ENCODE data around the gene CXCL16. TPM values are rescaled to one million over a fixed set of nuclear protein-coding genes. Genes with fewer than 3 reads are reported as not detected.

The CXCL16 gene, protein sequence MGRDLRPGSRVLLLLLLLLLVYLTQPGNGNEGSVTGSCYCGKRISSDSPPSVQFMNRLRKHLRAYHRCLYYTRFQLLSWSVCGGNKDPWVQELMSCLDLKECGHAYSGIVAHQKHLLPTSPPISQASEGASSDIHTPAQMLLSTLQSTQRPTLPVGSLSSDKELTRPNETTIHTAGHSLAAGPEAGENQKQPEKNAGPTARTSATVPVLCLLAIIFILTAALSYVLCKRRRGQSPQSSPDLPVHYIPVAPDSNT
- 0.58 and 2.0 TPM in 2 replicates for total RNA-seq

DNA sequence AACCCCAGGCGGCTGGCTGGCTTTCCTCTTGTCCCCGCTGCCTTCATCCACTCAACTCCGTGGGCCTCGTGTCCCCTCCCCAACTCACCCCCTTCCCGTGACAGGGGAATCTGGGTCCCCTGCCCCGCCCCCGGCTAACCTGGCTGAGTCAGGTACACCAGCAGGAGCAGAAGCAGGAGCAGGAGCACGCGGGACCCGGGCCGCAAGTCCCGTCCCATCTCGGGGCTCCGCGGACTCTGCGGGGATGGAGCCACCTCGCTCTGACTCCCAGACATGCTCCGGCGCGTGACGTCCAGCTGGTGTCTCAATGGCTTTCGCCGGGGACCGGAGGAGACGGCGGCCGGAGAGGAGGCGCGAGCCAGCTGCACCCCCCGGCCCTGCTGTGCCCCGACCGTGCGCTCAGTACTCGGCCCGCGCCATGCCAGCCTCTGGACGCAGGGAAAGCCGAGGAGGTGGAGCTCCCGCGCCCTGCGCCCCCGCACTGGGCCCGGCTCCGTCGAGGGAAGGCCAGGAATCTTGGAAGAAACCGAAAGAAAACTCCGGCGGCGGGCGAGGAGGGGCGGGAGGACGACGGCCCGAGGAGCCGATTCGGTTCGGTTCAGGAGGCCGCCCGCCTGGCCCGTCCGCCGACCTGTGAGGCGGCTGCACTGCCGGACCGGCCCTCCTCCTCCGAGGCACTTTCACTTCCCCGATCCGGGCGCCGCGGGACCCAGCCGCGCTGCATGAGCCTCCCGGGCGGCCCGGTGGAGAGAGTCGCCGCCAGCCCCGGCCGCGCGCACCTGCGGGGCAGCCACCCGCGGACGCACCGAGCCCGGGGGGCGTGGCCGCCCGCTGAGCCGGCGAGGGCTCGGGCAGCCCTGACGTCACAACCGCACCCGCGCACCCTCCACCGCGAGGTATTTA lies at the start of gene CXCL16, which contains the start of gene ZMYND15:
Gene CXCL16 (minus strand): TSS at position 807 of the 903 bp plus-strand sequence. CDS start 589 bp downstream, at position 218.
Gene ZMYND15 (plus strand): TSS at position 712 of the 903 bp plus-strand sequence. CDS start 716 bp downstream, outside the sequence.

DNA sequence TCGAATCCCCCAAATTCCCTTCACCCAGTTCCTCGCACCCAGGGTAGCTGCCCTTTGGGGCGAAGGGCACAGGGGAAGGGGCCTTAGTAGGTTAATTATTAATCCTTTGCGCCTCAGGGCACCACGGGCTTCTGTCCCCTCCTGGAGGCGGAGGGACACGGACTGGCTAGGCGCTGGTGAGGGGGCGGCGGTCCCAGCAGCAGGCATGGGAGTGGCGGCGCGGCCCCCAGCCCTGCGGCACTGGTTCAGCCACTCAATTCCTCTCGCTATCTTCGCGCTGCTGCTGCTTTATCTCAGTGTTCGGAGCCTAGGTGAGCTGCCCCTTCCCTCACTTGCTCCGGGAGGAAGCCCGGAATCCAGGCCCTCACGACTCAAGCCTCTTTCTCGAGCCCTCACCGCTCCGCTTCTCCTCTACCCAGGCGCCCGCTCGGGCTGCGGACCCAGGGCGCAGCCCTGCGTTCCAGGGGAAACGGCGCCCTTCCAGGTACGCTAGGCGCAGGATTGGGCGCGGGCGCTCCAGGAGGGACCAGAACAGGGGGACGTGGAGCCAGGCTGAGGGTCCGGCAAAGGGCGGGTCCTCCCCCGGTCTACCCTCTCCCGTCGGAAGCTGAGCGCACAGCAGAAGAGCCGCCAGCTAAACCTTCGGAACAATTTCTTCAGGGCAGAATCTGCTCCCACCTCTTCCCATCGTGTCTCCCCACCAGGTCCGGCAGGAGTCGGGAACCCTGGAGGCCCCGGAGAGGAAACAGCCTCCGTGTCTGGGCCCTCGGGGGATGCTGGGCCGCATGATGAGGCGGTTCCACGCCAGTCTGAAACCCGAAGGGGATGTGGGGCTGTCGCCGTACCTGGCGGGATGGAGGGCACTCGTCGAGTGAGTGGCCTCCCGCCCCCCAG lies 49.3 kb upstream of the CXCL16 start, which contains the start of gene GLTPD2:
Gene GLTPD2 (plus strand): TSS at position 158 of the 894 bp plus-strand sequence. CDS start 48 bp downstream, at position 206.

DNA sequence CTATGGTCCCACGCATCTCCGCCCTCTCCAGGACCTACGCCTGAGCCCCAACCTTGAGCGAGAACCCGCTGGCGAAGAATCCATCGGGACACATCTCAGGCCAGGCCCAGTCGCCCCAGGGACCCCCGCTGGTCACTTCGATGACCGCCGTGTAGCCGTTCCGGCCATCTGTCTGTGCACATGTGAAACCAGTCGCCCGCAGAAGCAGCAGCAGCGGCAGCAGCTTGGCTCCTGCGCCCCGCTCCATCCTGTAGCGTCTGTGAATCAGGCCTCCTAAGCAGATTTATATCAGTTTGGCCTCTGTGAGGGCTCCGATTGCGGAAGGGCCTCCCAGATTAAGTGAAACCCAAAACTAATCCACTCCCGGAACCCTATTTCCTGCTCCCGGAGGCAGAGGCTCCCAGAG lies 46.4 kb upstream of the CXCL16 start, which contains the start of gene VMO1:
Gene VMO1 (minus strand): TSS at position 259 of the 406 bp plus-strand sequence. CDS start 12 bp downstream, at position 247.

DNA sequence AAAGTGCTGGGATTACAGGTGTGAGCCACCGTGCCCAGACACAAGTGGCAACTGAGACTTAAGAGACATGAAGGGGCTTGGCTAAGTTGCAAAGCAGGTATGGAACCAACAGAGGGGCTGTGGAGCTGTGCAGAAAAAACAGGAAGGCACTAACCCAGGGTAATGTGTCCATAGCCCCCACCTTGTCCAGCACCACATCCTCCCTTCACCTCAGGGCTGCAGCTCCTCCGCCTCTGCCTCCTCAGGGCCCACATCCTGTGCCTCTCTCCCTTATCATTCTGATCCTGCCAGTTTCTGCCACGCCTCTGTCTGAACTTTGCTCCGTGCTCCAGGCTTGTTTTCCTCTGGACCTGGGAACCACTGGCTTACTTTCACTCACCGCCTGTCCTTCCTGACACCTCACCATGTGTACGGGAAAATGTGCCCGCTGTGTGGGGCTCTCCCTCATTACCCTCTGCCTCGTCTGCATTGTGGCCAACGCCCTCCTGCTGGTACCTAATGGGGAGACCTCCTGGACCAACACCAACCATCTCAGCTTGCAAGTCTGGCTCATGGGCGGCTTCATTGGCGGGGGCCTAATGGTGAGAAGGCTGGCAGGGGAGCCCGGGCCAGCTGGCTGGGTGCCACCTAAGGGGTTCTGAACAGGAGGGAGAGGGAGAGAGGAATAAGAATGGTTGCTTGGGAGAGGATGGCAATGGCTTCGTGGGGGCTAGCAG lies 31.9 kb upstream of the CXCL16 start, which contains the start of gene TM4SF5:
Gene TM4SF5 (plus strand): TSS at position 368 of the 716 bp plus-strand sequence. CDS start 37 bp downstream, at position 405.

DNA sequence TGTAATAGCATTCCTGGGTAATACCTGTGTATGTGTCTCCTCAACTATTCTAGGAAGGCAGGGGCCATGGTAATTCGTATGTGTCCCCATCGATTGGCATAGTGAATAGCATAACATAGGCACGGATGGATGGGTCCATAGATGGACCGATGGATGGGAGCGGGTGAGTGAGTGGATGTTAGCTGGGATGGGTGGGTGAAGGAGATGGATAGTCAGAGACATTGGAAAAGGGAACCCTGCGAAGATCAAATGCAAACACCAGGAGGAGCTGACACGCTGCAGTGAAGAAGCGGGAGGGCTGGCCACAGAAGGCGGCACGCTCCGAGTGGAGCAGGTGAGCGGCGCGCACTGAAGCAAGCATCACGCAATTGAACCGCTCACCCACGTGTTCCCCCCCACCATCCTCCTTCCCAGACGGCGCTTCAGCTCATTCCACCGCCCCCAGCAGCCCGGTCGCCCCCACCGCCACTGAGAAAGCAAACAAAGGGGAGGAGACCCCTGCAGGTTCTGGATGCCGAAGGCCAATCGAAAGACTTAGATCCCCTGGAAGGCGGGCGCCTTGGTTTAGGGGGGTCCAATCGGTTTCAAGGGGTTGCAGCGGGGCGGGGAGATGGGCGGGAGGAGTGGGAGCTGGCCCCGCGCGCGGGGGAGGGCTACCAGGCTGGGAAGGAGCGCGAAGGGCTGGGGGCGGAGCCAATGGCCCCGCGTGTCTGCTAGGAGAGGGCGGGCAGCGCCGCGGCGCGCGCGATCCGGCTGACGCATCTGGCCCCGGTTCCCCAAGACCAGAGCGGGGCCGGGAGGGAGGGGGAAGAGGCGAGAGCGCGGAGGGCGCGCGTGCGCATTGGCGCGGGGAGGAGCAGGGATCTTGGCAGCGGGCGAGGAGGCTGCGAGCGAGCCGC lies 29.7 kb downstream of the CXCL16 start, which contains the start of gene ARRB2:
Gene ARRB2 (plus strand): TSS at position 839 of the 899 bp plus-strand sequence. CDS start 90 bp downstream, outside the sequence.

Other genes starting within 250 kb of the CXCL16 start
- gene SPNS2, start 241.0 kb downstream of the CXCL16 start, total RNA-seq: 0.96 and 1.1 TPM in 2 replicates
- gene MYBBP1A, start 184.5 kb downstream of the CXCL16 start, total RNA-seq: 49.3 and 84.7 TPM in 2 replicates
- not detected in 2 replicates for gene GGT6, start 179.4 kb downstream of the CXCL16 start, total RNA-seq
- gene SMTNL2, start 155.4 kb downstream of the CXCL16 start, total RNA-seq: under 0.01 TPM in 2 replicates
- gene ALOX15, start 98.2 kb downstream of the CXCL16 start, total RNA-seq: not detected in 2 replicates
- gene PELP1, start 35.8 kb downstream of the CXCL16 start, total RNA-seq: 25.1 and 29.6 TPM in 2 replicates
- gene ARRB2, start 29.3 kb downstream of the CXCL16 start, total RNA-seq: 2.1 and 3.9 TPM in 2 replicates
- 11.7 and 12.7 TPM in 2 replicates for gene MED11, start 8.5 kb downstream of the CXCL16 start, total RNA-seq
- under 0.01 TPM in 2 replicates for gene ZMYND15, start 95 bp downstream of the CXCL16 start, total RNA-seq
- not detected in 2 replicates for gene TM4SF5, start 32.0 kb upstream of the CXCL16 start, total RNA-seq
- gene VMO1, start 46.4 kb upstream of the CXCL16 start, total RNA-seq: 0.38 TPM in 1 of 2 replicates, not detected in the other
- gene GLTPD2, start 49.0 kb upstream of the CXCL16 start, total RNA-seq: 0.19 and 0.28 TPM in 2 replicates
- 95.3 and 252 TPM in 2 replicates for gene PSMB6, start 56.2 kb upstream of the CXCL16 start, total RNA-seq
- gene PLD2, start 67.2 kb upstream of the CXCL16 start, total RNA-seq: 7.7 and 9.6 TPM in 2 replicates
- gene MINK1, start 93.4 kb upstream of the CXCL16 start, total RNA-seq: 24.7 and 27.6 TPM in 2 replicates
- 2.5 and 5.9 TPM in 2 replicates for gene C17orf107, start 159.6 kb upstream of the CXCL16 start, total RNA-seq
- gene CHRNE, start 163.2 kb upstream of the CXCL16 start, total RNA-seq: 0.19 and 0.56 TPM in 2 replicates
- gene GP1BA, start 192.3 kb upstream of the CXCL16 start, total RNA-seq: not detected in 2 replicates
- 50.2 and 74.0 TPM in 2 replicates for gene SLC25A11, start 200.1 kb upstream of the CXCL16 start, total RNA-seq
- 15.5 and 40.6 TPM in 2 replicates for gene RNF167, start 200.3 kb upstream of the CXCL16 start, total RNA-seq
- gene PFN1, start 208.6 kb upstream of the CXCL16 start, total RNA-seq: 295 and 524 TPM in 2 replicates
- 3.4 and 3.5 TPM in 2 replicates for gene ENO3, start 211.2 kb upstream of the CXCL16 start, total RNA-seq
- gene SPAG7, start 227.9 kb upstream of the CXCL16 start, total RNA-seq: 35.0 and 63.8 TPM in 2 replicates
- 2.9 and 3.4 TPM in 2 replicates for gene CAMTA2, start 247.7 kb upstream of the CXCL16 start, total RNA-seq

All from regular cardiac myocyte (primary cell).